SK-N-SH (cell line): ENCODE measurements around the gene CEP41. TPM values are rescaled to one million over a fixed set of nuclear protein-coding genes. Genes with fewer than 3 reads are reported as not detected.

Source experiments
- CTCF ChIA-PET: fragments of 300-600, 350-600 bp; formaldehyde crosslinking; extraction: SDS; loops from one replicate; lab custom pipeline; 2021; lab: Yijun Ruan, JAX
- POLR2A ChIA-PET: fragments of 350-600 bp; sonication (Branson Sonifier 250); formaldehyde crosslinking; extraction: SDS; loops from one replicate; lab custom pipeline; 2020; ENCODE audit warnings: antibody characterized with exemption, inconsistent platforms; lab: Yijun Ruan, JAX
- DNase-seq: peaks from one replicate; pipeline ENCODE4 v3.0.0; 2012
- H2AFZ ChIP-seq: fragments of 200-600 bp; sonication (generic); 2 replicates; pipeline ENCODE4 v1.8.1; 2016; ENCODE audit warnings: antibody characterized with exemption, mild to moderate bottlenecking, low read depth
- H3F3A ChIP-seq: fragments of 200-600 bp; sonication (generic); replicated peaks from 2 replicates; pipeline ENCODE3; 2016; ENCODE audit warnings: antibody characterized with exemption, mild to moderate bottlenecking; ENCODE audit not compliant: insufficient read depth
- H3K27ac ChIP-seq, 2 experiments: fragments of 200-500 bp in 1 of 2; fragments of 200-600 bp in 1 of 2; sonication (Bioruptor generic) in 1 of 2; sonication (generic), shearing (Covaris generic) in 1 of 2; 2 replicates each; pipeline versions ENCODE4 v1.5.1 to v1.6.1; 2014 to 2016; ENCODE audit warnings: low read depth in 2 of 2, inconsistent platforms in 1 of 2, low read length in 1 of 2, mild to moderate bottlenecking in 1 of 2, mixed read lengths in 1 of 2
- H3K27me3 ChIP-seq: fragments of 200-600 bp; sonication (generic), shearing (Covaris generic); 2 replicates; pipeline ENCODE4 v1.6.1; 2016; ENCODE audit warnings: mixed run types; ENCODE audit not compliant: insufficient read depth
- H3K36me3 ChIP-seq, 2 experiments: fragments of 200-500 bp in 1 of 2; fragments of 200-600 bp in 1 of 2; sonication (Bioruptor generic) in 1 of 2; sonication (generic) in 1 of 2; replicated peaks in 1 of 2; 2 replicates each; pipeline versions ENCODE3 to v1.5.1; 2014 to 2016; ENCODE audit warnings: low read length in 1 of 2, mild to moderate bottlenecking in 1 of 2; ENCODE audit not compliant: insufficient read depth in 2 of 2, control insufficient read depth in 1 of 2
- H3K4me1 ChIP-seq, 2 experiments: fragments of 200-500 bp in 1 of 2; fragments of 200-600 bp in 1 of 2; sonication (Bioruptor generic) in 1 of 2; sonication (generic), shearing (Covaris generic) in 1 of 2; 2 replicates each; pipeline versions ENCODE4 v1.5.1 to v1.6.1; 2014 to 2016; ENCODE audit warnings: low read depth in 1 of 2, low read length in 1 of 2, mixed run types in 1 of 2; ENCODE audit not compliant: insufficient read depth in 2 of 2, control insufficient read depth in 1 of 2
- H3K4me2 ChIP-seq: fragments of 200-600 bp; sonication (generic), shearing (Covaris generic); 2 replicates; pipeline ENCODE4 v1.6.1; 2017; ENCODE audit warnings: mixed run types
- H3K4me3 ChIP-seq, 2 experiments: fragments of 200-500 bp in 1 of 2; fragments of 200-600 bp in 1 of 2; sonication (Bioruptor generic) in 1 of 2; sonication (generic), shearing (Covaris generic) in 1 of 2; 2 replicates each; pipeline versions ENCODE4 v1.5.1 to v1.8.1; 2014 to 2016; ENCODE audit warnings: low read depth in 2 of 2, inconsistent platforms in 1 of 2, low read length in 1 of 2, mild to moderate bottlenecking in 1 of 2, mixed read lengths in 1 of 2, moderate library complexity in 1 of 2
- H3K79me2 ChIP-seq: fragments of 200-600 bp; sonication (generic); 2 replicates; pipeline ENCODE4 v1.8.1; 2017; ENCODE audit warnings: mild to moderate bottlenecking; ENCODE audit not compliant: insufficient read depth
- H3K9ac ChIP-seq: fragments of 200-600 bp; sonication (generic); 2 replicates; pipeline ENCODE4 v1.6.1; 2017; ENCODE audit warnings: mixed run types
- H3K9me2 ChIP-seq: fragments of 200-600 bp; sonication (generic); 2 replicates; pipeline ENCODE4 v1.6.1; 2017; ENCODE audit warnings: mixed run types
- H3K9me3 ChIP-seq: fragments of 200-600 bp; sonication (generic); 2 replicates; pipeline ENCODE4 v1.6.1; 2017; ENCODE audit warnings: mixed run types, mild to moderate bottlenecking, moderate library complexity
- H4K20me1 ChIP-seq: fragments of 200-600 bp; sonication (generic); 2 replicates; pipeline ENCODE4 v1.6.1; 2017; ENCODE audit warnings: mild to moderate bottlenecking, mixed run types; ENCODE audit not compliant: insufficient read depth
- CHD2 ChIP-seq: fragments of 150-350 bp; IDR thresholded peaks from 2 replicates; pipeline ENCODE4 v1.6.1; 2018; ENCODE audit warnings: low read length; ENCODE audit not compliant: partially characterized antibody
- EP300 ChIP-seq, 2 experiments: IDR thresholded peaks; 2 replicates each; pipeline versions ENCODE4 v1.4.0 to v1.6.1; 2012; ENCODE audit warnings: borderline replicate concordance in 1 of 2, low read depth in 1 of 2, low read length in 1 of 2
- EZH2phosphoT487 ChIP-seq: fragments of 200-600 bp; sonication (generic); IDR thresholded peaks from 2 replicates; pipeline ENCODE4 v1.6.1; 2017; ENCODE audit warnings: low read depth, mixed run types, mild to moderate bottlenecking, antibody characterized with exemption, moderate library complexity, borderline replicate concordance
- FOXJ3 ChIP-seq: sonication (generic); formaldehyde crosslinking; IDR thresholded peaks from 2 replicates; pipeline ENCODE4 v1.5.1; 2020; ENCODE audit warnings: mild to moderate bottlenecking, missing genetic modification reagents
- GABPA ChIP-seq: IDR thresholded peaks from 2 replicates; pipeline ENCODE4 v1.4.0; 2012; ENCODE audit warnings: low read depth, mild to moderate bottlenecking
- JUND ChIP-seq: IDR thresholded peaks from 2 replicates; pipeline ENCODE4 v1.4.0; 2012
- RCOR1 ChIP-seq: fragments of 150-350 bp; IDR thresholded peaks from 2 replicates; pipeline ENCODE4 v1.6.1; 2017; ENCODE audit warnings: antibody characterized with exemption, low read length
- RFX5 ChIP-seq: IDR thresholded peaks from 2 replicates; pipeline ENCODE4 v1.6.1; 2012; ENCODE audit warnings: mild to moderate bottlenecking, improper control_type of control experiment, low read length
- SIN3A ChIP-seq: IDR thresholded peaks from 2 replicates; pipeline ENCODE4 v1.6.1; 2012; ENCODE audit warnings: low read depth, mild to moderate bottlenecking, low read length, moderate library complexity, borderline replicate concordance
- SMC3 ChIP-seq: IDR thresholded peaks from 2 replicates; pipeline ENCODE4 v1.6.1; 2012; ENCODE audit warnings: low read depth, low read length, improper control_type of control experiment
- TCF12 ChIP-seq: IDR thresholded peaks from 2 replicates; pipeline ENCODE4 v1.4.0; 2012
- TEAD4 ChIP-seq: IDR thresholded peaks from 2 replicates; pipeline ENCODE4 v1.4.0; 2012; ENCODE audit warnings: mild to moderate bottlenecking, borderline replicate concordance; ENCODE audit not compliant: insufficient read depth
- WGBS: methylation state at CpG from one replicate; pipeline ENCODE4 v1.1.6; 2017; ENCODE audit warnings: low lambda C conversion rate; 5-methylcytosine and 5-hydroxymethylcytosine counted together
- polyA plus RNA-seq, 3 experiments: library from polyadenylated mRNA; depleted of rRNA; stranded (reverse); fragments of >200 nt; gene quantifications; 2 replicates each; pipeline ENCODE4 v1.2.3, GENCODE V29; 2012
- TF ChIP-seq, protein P1 (sequence below): fragments of 150-350 bp; IDR thresholded peaks from 2 replicates; pipeline ENCODE4 v1.6.1; 2016; ENCODE audit warnings: mild to moderate bottlenecking, low read depth, low read length
- TF ChIP-seq, protein P2 (sequence below): IDR thresholded peaks from 2 replicates; pipeline ENCODE4 v1.4.0; 2012; ENCODE audit warnings: low read depth, borderline replicate concordance
- TF ChIP-seq, protein P3 (sequence below): IDR thresholded peaks from 2 replicates; pipeline ENCODE4 v1.4.0; 2012; ENCODE audit warnings: low read depth
- TF ChIP-seq, protein P4 (sequence below): IDR thresholded peaks from 2 replicates; pipeline ENCODE4 v1.4.0; 2012; ENCODE audit warnings: low read depth, borderline replicate concordance
- TF ChIP-seq, protein P5 (sequence below): fragments of 150-350 bp; IDR thresholded peaks from 2 replicates; pipeline ENCODE4 v1.6.1; 2017; ENCODE audit warnings: antibody characterized with exemption, low read length, low read depth, borderline replicate concordance

CEP41 gene
- polyA plus RNA-seq, 1 of the 3 experiments (the other 2 are of a cell fraction): 20.9 TPM

DNA sequence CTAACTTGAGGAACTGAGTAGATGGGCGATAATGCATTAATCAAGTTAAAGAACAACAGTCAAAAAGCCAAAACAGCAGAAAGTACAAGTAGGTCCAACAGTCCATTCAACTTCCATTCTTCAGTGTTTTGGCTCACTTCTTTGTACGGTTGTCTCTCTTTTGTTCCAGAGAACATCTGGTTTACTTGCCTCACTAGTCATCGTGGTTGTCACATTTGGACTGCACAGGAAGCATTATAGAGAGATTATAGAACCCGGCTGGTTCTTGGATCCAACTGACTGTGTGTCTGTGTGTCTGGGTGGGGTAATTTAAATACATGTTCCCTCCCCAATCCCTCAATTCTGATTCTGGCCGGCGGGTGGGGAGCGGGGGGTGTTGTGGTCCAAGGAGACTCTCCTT is 1.8 kb upstream of the CEP41 start:
- no peak overlapping the region for H2AFZ ChIP-seq
- H3K9me2 ChIP-seq: no peaks in the 10 kb centered on the region
- peaks cover 0 to 14% of the 10 kb centered on the region in 2 experiments; a peak in 2 of 4 replicates for H3K4me1 ChIP-seq
- H3K36me3 ChIP-seq: no peaks in the 10 kb centered on the region
- H3K27ac ChIP-seq: no peak overlapping the region
- CTCF ChIA-PET: no interaction called here
- TF ChIP-seq RFX5: no peak
- TF ChIP-seq, protein P1, sequence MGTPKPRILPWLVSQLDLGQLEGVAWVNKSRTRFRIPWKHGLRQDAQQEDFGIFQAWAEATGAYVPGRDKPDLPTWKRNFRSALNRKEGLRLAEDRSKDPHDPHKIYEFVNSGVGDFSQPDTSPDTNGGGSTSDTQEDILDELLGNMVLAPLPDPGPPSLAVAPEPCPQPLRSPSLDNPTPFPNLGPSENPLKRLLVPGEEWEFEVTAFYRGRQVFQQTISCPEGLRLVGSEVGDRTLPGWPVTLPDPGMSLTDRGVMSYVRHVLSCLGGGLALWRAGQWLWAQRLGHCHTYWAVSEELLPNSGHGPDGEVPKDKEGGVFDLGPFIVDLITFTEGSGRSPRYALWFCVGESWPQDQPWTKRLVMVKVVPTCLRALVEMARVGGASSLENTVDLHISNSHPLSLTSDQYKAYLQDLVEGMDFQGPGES: no peak
- TF ChIP-seq EZH2phosphoT487: no peak
- TF ChIP-seq, protein P2, sequence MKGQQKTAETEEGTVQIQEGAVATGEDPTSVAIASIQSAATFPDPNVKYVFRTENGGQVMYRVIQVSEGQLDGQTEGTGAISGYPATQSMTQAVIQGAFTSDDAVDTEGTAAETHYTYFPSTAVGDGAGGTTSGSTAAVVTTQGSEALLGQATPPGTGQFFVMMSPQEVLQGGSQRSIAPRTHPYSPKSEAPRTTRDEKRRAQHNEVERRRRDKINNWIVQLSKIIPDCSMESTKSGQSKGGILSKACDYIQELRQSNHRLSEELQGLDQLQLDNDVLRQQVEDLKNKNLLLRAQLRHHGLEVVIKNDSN: no peak
- TF ChIP-seq CHD2: no peak
- no peak for TF ChIP-seq EP300 (IDR thresholded peaks at IDR 0.05; ENCODE audit: borderline replicate concordance in 1 of 2, low read depth in 1 of 2, low read length in 1 of 2)
- TF ChIP-seq SIN3A: no peak
- no peak for TF ChIP-seq SMC3
- no peak for TF ChIP-seq JUND
- no peak for TF ChIP-seq TCF12
- TF ChIP-seq RCOR1: no peak
- TF ChIP-seq, protein P3, sequence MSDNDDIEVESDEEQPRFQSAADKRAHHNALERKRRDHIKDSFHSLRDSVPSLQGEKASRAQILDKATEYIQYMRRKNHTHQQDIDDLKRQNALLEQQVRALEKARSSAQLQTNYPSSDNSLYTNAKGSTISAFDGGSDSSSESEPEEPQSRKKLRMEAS: no peak
- TF ChIP-seq FOXJ3: no peak
- no peak for TF ChIP-seq GABPA
- TF ChIP-seq, protein P4, sequence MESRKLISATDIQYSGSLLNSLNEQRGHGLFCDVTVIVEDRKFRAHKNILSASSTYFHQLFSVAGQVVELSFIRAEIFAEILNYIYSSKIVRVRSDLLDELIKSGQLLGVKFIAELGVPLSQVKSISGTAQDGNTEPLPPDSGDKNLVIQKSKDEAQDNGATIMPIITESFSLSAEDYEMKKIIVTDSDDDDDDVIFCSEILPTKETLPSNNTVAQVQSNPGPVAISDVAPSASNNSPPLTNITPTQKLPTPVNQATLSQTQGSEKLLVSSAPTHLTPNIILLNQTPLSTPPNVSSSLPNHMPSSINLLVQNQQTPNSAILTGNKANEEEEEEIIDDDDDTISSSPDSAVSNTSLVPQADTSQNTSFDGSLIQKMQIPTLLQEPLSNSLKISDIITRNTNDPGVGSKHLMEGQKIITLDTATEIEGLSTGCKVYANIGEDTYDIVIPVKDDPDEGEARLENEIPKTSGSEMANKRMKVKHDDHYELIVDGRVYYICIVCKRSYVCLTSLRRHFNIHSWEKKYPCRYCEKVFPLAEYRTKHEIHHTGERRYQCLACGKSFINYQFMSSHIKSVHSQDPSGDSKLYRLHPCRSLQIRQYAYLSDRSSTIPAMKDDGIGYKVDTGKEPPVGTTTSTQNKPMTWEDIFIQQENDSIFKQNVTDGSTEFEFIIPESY: no peak
- TF ChIP-seq TEAD4: no peak
- TF ChIP-seq, protein P5, sequence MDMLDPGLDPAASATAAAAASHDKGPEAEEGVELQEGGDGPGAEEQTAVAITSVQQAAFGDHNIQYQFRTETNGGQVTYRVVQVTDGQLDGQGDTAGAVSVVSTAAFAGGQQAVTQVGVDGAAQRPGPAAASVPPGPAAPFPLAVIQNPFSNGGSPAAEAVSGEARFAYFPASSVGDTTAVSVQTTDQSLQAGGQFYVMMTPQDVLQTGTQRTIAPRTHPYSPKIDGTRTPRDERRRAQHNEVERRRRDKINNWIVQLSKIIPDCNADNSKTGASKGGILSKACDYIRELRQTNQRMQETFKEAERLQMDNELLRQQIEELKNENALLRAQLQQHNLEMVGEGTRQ: no peak
- TF ChIP-seq, all 33 proteins: peak for 0
- Histone ChIP-seq H3F3A (no peaks in the 10 kb centered on the region), H3K4me2 (no peak overlapping the region), H3K9ac (no peak overlapping the region), H3K27me3 (no peaks in the 10 kb centered on the region), H3K4me3 (no peak overlapping the region), H3K79me2 (no peaks in the 10 kb centered on the region), H3K9me3 (no peaks in the 10 kb centered on the region), H4K20me1 (no peaks in the 10 kb centered on the region)
- 90% methylated on average over 7 of the region's 7 CpGs for WGBS
- no peak for DNase-seq
- POLR2A ChIA-PET: no interaction called here
